Ovary (tissue), 3 donors: Measurements from ENCODE around the gene CERK.

Experiments
- CTCF ChIP-seq, 3 donors: fragments of 450-650 bp in 2 of 3; fragments of 200-600 bp in 1 of 3; IDR thresholded peaks; one replicate each; pipeline versions ENCODE4 v1.5.1 to v1.8.0; 2016 to 2022; ENCODE audit warnings: antibody characterized with exemption in 3 of 3, mild to moderate bottlenecking in 1 of 3
- EP300 ChIP-seq: sonication (generic); formaldehyde crosslinking; IDR thresholded peaks from one replicate; pipeline ENCODE4 v1.6.1; 2017; ENCODE audit warnings: antibody characterized with exemption
- POLR2A ChIP-seq: fragments of 450-650 bp; IDR thresholded peaks from one replicate; pipeline ENCODE4 v1.6.1; 2017; ENCODE audit warnings: antibody characterized with exemption, mild to moderate bottlenecking, moderate library complexity
- donor health status: DM: no; HTN: no; CAD: no.

- TF ChIP-seq POLR2A = no peak
- TF ChIP-seq CTCF (IDR thresholded peaks at IDR 0.05) = no peak
- TF ChIP-seq EP300 = no peak
These were observed 10.2 kb downstream of the CERK start for GRCh38 chr22:46727813-46728364.
